GM19193 (cell line): Measurements from ENCODE around the gene TCF7L1.

ENCODE experiments used
- POLR2A ChIP-seq: IDR thresholded peaks from 4 replicates; pipeline ENCODE4 v1.6.1; 2011; ENCODE audit not compliant: insufficient read depth, insufficient read length; ENCODE audit errors: extremely low read depth

TCF7L1 gene

GRCh38 chr2:85330839-85331636, 197.8 kb downstream of the TCF7L1 start:
- no peak for TF ChIP-seq POLR2A

GRCh38 chr2:85334928-85335327, 201.7 kb downstream of the TCF7L1 start:
- no peak for TF ChIP-seq POLR2A

DNA sequence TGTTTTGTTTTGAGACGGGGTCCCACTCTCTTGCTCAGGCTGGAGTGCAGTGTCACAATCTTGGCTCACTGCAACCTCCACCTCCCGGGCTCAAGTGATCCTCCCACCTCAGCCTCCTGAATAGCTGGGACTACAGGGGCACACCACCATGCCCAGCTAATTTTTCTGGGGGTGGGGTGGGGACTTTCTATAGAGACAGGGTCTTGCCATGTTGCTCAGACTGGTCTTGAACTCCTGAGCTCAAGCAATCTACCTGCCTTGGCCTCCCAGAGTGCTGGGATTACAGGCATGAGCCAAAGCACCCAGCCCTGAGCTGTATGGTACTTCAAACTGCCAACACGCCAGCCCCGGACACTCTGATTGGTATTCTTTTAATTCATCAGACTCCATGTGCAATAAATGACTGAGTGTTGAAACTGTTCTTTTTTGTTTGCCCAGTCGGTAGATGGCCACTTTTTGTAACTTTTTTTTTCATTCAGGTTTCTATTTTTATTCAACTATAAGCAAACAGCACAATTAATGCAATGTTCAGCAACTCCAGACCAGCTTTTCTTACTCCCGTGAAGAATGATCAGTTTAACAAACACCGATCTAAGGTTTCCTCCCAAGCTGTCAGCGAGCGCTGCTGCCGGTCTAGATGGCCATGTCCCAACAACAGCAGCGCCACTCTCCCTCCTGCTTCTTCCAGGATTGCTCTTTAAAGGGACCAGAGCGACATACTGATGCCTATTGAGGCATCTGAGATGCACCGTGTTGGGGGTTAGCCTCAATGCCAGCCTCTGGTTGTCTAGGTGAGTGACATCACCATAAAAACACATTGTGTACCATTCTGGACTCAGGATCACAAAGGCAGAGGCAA, 207.1 kb downstream of the TCF7L1 start:
- no peak for TF ChIP-seq POLR2A

- TF ChIP-seq POLR2A, result no peak
These were observed 208.3 kb downstream of the TCF7L1 start for GRCh38 chr2:85341269-85342029.

GRCh38 chr2:85342156-85342555, 209.0 kb downstream of the TCF7L1 start:
- no peak for TF ChIP-seq POLR2A

DNA sequence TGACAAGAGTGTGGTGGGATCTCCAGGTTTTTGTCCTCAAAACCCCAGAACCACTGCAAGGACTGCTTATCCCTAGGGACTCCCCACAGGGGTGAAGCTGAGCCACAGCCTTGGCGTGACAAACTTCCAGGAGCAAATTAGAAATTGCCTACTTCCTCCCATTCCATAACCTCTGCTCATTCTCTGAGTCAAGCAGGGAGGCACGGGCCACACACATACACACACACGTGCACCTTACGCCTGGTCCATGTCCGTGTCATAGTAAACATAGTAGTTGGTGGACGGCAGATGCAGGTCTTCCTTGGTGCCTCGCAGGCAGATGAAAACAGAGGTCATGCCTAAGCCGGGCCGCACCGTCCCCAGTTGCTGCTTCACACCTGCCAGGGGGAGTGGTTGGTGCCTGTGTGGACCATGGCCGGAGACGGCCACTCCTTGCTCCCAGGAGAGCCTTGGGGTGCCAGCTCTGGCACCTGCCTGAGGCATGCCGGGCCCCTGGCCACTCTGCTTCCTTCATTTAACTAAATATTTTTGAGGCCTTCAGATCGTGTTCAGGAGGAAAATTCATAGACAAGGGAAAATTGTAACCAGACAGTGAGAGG, 211.3 kb downstream of the TCF7L1 start:
- TF ChIP-seq POLR2A, result no peak

- no peak for TF ChIP-seq POLR2A
These were observed 214.4 kb downstream of the TCF7L1 start for GRCh38 chr2:85347599-85347998.

- no peak for TF ChIP-seq POLR2A
These were observed 220.7 kb downstream of the TCF7L1 start for GRCh38 chr2:85353876-85354285.

DNA sequence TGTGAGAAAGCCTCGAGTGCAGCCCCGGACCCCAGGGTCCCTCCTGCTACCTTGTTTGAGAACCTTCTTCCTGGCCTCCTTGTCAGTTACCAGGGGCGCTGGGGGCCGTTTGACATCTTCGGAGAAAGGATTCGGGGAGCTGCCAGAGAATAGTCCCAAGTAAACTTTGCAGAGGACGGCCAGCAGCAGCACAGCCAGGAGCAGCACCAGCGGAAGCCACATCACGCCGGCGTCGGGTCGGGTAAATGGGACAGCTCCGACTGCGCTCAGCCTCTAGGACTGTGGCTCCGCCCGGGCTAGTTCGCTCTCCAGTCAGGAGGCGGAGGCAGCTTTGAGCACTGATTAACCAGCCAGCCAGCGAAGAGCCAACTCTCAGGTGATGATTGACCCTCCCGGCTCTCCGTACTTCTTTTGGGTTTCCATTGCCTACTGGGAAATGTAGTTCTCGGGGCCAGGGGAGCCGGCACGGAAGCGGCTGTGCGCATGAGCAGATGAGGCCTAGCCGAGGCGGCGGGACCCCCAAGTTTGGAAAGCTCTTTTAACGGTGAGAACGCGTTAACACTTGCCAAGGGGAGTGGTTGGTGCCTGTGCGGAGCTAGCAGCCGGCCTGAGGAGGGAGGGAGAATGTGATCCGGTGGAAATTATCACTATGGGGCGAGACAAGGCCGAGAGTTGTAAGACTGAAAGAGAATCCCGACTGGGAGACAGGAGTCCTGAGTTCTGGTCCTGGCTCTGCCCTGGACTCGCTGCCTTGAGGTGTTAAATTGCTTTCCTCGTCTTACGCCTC, 221.3 kb downstream of the TCF7L1 start, which contains the start of the genes ELMOD3 and RETSAT:
ELMOD3 (plus strand) TSS at position 484 of the 787 bp plus-strand sequence. CDS start 2,430 bp downstream, outside the sequence.
RETSAT (minus strand) TSS at position 243 of the 787 bp plus-strand sequence; CDS start at position 222, 21 bp downstream.
- TF ChIP-seq POLR2A, result peak; percentile 98

DNA sequence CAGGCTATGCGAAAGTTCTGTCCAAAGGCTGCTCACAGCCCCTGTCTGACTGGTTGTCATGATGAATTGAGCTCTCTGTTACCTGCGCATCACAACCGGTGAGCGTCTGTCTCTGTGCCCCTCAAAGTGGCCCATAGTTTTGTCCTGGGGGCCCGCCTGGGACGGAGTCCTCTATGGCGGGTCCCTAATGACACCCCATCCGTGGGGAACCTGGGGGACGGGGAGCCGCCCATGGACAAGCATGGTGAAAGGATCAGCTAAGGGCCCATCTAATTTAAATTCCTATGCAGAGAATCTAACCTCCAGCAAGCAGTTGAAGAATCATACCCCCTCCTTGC, 221.8 kb downstream of the TCF7L1 start:
- TF ChIP-seq POLR2A, result no peak

- no peak for TF ChIP-seq POLR2A
These were observed 222.3 kb downstream of the TCF7L1 start for GRCh38 chr2:85355521-85355920.

DNA sequence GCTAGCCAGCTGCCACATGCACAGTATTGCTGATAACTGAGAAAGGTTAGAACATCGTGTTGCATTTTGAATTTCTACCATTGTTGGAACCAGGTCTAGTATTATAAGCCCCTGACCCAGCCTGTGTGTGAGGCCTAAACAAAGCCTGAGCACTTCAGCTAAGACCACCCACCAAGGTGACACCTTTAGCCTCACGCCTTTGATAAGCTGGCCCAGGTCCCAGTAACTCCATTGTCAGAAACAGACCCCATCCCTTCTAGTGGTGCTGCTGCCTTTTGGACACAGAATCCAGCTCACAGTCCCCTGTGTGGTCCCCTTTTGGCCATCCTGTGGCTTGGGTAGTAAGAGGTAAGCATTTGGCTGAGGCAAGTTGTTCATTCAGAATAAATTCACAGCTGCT, 223.0 kb downstream of the TCF7L1 start:
- TF ChIP-seq POLR2A, result no peak

- no peak for TF ChIP-seq POLR2A
These were observed 224.5 kb downstream of the TCF7L1 start for GRCh38 chr2:85357736-85358135.
